Measurements from ENCODE around the gene HLA-B.

GRCh38 chr6:31362751-31363150 is 5.8 kb upstream of the HLA-B start:
- TF ChIP-seq POLR2AphosphoS5 (IDR thresholded peaks at IDR 0.05; ENCODE audit: low read depth, low read length), result no peak
- no peak for TF ChIP-seq POLR2A (IDR thresholded peaks at IDR 0.05; ENCODE audit: low read depth, low read length)
- TF ChIP-seq POU2F2 (IDR thresholded peaks at IDR 0.05; ENCODE audit: low read depth, low read length), result no peak
